ENCODE results near the gene TET2.

GRCh38 chr4:105243446-105243845 is 96.8 kb downstream of the TET2 start:
- 0 out of 2 replicates have a peak, but pooled peaks have one; percentile 42 for TF ChIP-seq POLR2A (IDR thresholded peaks at IDR 0.05; ENCODE audit: low read depth, low read length)
- TF ChIP-seq POLR2AphosphoS5 (IDR thresholded peaks at IDR 0.05; ENCODE audit: low read depth, low read length), result no peak

Data from GM12891 (cell line).